T-helper 17 cell (primary cell): ENCODE measurements around the gene SLC17A7. TPM values are rescaled to one million over a fixed set of nuclear protein-coding genes. Genes with fewer than 3 reads are reported as not detected.
"Not testable (repeated sequence)": the region's sequence is repeated elsewhere in the genome, so short reads cannot be mapped to it uniquely, and the experiment has no call there.

ENCODE experiments used
- ATAC-seq: fragments of 150-1000 bp; cut with Tn5 transposase; 2 replicates; pipeline ENCODE4 v1.10.0; 2021; ENCODE audit warnings: mild to moderate bottlenecking, moderate library complexity
- DNase-seq, 3 donors: peaks; one replicate each; pipeline versions ENCODE4 v3.0.0 to v3.0.0-alpha.2; 2020 to 2021
- H3K9me3 ChIP-seq: one replicate; pipeline ENCODE4 v1.7.0; 2013; ENCODE audit warnings: low read length, mild to moderate bottlenecking; ENCODE audit not compliant: control insufficient read depth, poor library complexity, severe bottlenecking
- H3K27ac Mint-ChIP-seq: one replicate; pipeline ENCODE4 v1.8.0; 2022; ENCODE audit warnings: mild to moderate bottlenecking, moderate library complexity, mixed read lengths
- H3K27me3 Mint-ChIP-seq: one replicate; pipeline ENCODE4 v1.8.0; 2022; ENCODE audit warnings: mixed read lengths
- H3K36me3 Mint-ChIP-seq: one replicate; pipeline ENCODE4 v1.8.0; 2022; ENCODE audit warnings: low read depth, mixed read lengths
- H3K4me1 Mint-ChIP-seq: one replicate; pipeline ENCODE4 v1.8.0; 2022; ENCODE audit warnings: mild to moderate bottlenecking, mixed read lengths
- H3K4me3 Mint-ChIP-seq: one replicate; pipeline ENCODE4 v1.8.0; 2022; ENCODE audit warnings: mild to moderate bottlenecking, moderate library complexity, mixed read lengths
- total RNA-seq, 4 donors: library from RNA in 2 of 4; stranded (reverse) in 2 of 4; gene quantifications; one replicate each; pipeline ENCODE4 v1.2.3 and lab custom pipeline; 2022 to 2026

Gene SLC17A7
- total RNA-seq, 2 donors from 2014 or later, result not detected

DNA sequence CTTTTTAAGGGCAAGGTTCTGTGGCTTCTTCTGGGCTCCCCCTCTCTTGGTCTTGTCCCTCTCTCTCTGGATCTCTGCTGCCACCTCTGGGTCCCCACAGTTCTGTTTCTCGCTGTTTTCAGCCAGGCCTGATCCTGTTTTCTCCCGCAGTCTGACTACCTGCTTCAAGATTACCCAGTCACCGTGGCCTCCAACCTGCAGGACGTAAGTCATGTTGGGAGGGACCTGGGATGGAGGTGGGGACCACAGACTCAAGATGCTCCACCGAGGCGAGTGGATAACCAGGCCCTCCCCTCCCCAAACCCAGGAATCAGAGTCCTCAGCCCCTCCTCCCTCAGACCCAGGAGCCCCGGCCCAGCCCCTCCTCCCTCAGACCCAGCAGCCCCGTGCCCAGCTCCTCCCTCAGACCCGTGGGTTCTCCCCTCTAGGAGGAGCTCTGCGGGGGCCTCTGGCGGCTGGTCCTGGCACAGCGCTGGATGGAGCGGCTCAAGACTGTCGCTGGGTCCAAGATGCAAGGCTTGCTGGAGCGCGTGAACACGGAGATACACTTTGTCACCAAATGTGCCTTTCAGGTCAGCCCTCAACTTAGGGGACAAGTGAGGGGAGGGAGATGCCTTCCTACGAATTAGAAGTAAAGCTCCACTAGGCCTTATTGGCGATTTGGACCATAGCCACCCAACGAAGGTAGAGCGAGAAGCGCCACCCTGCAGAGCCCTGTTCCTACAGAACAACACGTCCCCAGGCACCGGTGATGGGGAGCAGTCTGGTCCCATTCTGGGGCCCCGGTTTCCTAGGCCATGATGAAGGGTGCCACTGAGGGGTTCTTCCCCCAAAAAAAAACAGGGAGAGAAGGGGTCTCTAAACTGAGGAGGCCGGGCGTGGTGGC lies 34.9 kb upstream of the SLC17A7 start:
- H3K27ac Mint-ChIP-seq, result peak overlapping the region; percentile 96
- H3K36me3 Mint-ChIP-seq, result peaks cover 19% of the 10 kb centered on the region
- no peaks in the 10 kb centered on the region for H3K27me3 Mint-ChIP-seq
- H3K9me3 ChIP-seq, result no peaks in the 10 kb centered on the region
- H3K4me3 Mint-ChIP-seq, result peak overlapping the region; percentile 100
- ATAC-seq (peak; percentile 48), DNase-seq (peak; percentile 42 to 59 (median 47))
- peaks cover 22% of the 10 kb centered on the region for H3K4me1 Mint-ChIP-seq

DNA sequence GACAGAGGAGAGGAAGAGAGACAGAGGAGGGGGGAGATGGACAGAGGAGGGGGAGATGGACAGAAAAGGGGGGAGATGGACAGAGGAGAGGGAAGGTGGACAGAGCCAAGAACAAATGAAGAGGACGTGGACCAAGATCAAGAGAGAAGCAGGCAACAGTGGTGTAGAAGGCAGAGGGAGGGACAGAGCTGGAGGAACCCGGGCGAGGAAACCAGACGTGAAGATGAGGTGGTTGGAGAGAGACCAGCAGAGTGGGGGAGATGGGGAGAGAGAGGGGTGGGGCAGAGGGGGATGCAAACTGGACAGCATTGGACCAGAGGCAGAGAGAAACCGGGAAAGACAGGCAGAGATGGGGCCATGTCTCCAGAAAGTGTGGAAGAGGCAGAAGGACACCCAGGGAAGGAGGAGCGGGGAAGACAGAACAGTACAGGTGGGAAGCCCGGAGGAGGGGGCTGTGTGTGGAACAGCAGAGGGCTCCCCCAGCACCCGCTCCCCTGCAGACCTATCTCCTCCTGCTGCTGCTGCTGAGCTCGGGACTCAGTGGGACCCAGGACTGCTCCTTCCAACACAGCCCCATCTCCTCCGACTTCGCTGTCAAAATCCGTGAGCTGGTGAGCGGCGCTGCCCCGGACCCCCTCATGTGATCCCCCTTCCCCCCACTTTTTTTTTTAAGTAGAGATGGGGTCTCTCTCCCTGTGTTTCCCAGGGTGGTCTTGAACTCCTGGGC lies 34.0 kb upstream of the SLC17A7 start:
- ATAC-seq, result no peak

DNA sequence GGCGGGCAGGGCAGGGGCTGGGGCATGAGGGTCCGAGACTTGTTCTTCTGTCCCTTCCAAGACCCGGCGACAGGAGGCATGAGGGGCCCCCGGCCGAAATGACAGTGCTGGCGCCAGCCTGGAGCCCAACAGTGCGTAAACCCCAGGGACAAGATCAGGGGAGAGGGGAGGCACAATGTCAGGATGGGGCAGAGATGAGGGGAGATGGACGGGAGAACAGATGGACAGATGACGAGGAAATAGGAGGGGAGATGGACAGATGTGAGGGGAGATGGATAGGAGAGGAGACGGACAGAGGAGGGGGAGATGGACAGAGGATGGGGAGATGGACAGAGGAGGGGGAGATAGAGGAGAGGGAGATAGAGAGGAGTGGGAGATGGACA lies 33.2 kb upstream of the SLC17A7 start:
- Mint-ChIP-seq H3K27me3 (no peaks in the 10 kb centered on the region), H3K27ac (peak overlapping the region; percentile 96), H3K4me1 (peaks cover 28% of the 10 kb centered on the region), H3K4me3 (peak overlapping the region; percentile 100), H3K36me3 (peaks cover 19% of the 10 kb centered on the region)
- H3K9me3 ChIP-seq, result no peaks in the 10 kb centered on the region
- ATAC-seq (no peak), DNase-seq (no peak)

More for the DNA sequence above, 34.0 kb upstream of the SLC17A7 start:
- Mint-ChIP-seq H3K4me1 (peaks cover 24% of the 10 kb centered on the region), H3K36me3 (peaks cover 19% of the 10 kb centered on the region), H3K4me3 (peak overlapping the region; percentile 100), H3K27ac (peak overlapping the region; percentile 96), H3K27me3 (no peaks in the 10 kb centered on the region)
- no peak for DNase-seq
- no peaks in the 10 kb centered on the region for H3K9me3 ChIP-seq

DNA sequence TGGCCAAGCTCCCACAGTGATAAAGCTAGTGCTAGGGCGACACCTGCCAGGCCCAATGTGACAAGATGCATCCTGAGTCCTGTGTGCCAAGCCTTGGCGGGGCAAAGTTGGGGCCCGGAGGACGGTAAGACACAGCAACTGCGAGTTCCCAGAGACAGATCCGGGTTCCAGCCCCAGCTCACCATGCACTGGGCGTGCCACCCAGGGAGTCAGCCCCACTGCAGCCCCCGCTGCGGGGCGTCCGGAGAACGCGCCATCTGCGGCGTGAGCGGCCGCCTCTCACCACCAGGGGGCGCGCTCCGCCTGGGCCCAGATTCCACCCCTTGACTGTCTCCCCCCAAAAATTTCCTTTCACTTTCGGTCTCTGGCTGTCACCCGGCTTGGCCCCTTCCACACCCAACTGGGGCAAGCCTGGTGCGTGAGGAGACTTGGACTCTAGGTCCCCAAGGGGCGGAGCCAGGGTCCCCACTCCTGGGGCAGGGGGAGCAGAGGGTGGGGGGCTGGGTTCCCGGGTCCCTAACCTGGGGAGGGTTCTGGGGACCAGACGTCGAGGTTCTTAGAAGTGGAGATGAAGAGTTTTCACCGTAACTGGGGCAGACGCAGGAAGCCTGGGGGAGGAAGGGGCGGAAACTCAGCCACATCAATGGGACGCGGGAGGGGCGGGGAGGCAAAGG lies 32.7 kb upstream of the SLC17A7 start, which contains the start of gene FLT3LG:
FLT3LG (plus strand) TSS at position 348 of the 674 bp plus-strand sequence. CDS start 425 bp downstream, outside the sequence.
- H3K4me1 Mint-ChIP-seq, result peaks cover 28% of the 10 kb centered on the region
- ATAC-seq (peak; percentile 70), DNase-seq (peak; percentile 87 to 91 (median 90))
- H3K9me3 ChIP-seq, result no peaks in the 10 kb centered on the region
- peak within 1 kb of the TSS; percentile 96 for H3K27ac Mint-ChIP-seq
- peak within 1 kb of the TSS; percentile 100 for H3K4me3 Mint-ChIP-seq
- peaks cover 19% of the 10 kb centered on the region for H3K36me3 Mint-ChIP-seq
- H3K27me3 Mint-ChIP-seq, result no peaks in the 10 kb centered on the region

DNA sequence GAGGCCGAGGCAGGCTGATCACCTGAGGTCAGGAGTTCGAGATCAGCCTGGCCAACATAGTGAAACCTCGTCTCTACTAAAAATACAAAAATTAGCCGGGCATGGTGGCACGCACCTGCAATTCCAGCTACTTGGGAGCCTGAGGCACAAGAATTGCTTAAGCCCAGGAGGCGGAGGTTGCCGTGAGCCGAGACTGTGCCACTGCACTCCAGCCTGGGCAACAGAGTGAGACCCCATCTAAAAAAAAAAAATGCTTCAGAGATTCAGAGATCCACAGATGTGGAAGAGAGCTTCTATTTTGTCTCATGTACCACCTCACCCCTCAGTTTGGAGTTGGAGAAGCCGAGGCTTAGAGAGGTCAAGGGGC lies 32.2 kb upstream of the SLC17A7 start:
- peaks cover 29% of the 10 kb centered on the region for H3K4me1 Mint-ChIP-seq
- not testable (repeated sequence) for H3K27me3 Mint-ChIP-seq, H3K9me3 ChIP-seq, DNase-seq, ATAC-seq
- H3K4me3 Mint-ChIP-seq, result peak overlapping the region; percentile 100
- H3K36me3 Mint-ChIP-seq, result peaks cover 22% of the 10 kb centered on the region
- H3K27ac Mint-ChIP-seq, result peak overlapping the region; percentile 96

DNA sequence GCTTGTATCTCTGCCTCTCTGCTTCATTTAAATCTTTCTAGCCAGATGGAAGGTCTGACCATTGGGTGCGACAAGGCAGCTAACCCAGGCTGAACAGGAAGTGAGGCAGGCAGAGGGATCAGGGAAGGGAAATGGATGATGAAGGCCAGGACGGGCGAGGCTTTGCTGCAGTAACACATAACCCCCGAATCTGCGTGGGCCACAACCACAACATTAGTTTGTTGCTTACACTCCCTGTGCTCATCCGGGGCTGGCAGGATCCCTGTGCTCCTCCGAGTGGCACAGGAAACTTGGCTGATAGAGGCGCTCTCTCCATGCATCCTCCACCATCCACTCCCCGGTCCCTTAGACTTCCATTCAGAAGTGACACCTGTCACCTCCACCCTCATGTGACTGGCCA lies 31.6 kb upstream of the SLC17A7 start:
- Mint-ChIP-seq H3K36me3 (peaks cover 22% of the 10 kb centered on the region), H3K27ac (peak overlapping the region; percentile 96), H3K27me3 (no peaks in the 10 kb centered on the region), H3K4me1 (peaks cover 29% of the 10 kb centered on the region), H3K4me3 (peak overlapping the region; percentile 100)
- no peaks in the 10 kb centered on the region for H3K9me3 ChIP-seq
- DNase-seq (no peak), ATAC-seq (no peak)

DNA sequence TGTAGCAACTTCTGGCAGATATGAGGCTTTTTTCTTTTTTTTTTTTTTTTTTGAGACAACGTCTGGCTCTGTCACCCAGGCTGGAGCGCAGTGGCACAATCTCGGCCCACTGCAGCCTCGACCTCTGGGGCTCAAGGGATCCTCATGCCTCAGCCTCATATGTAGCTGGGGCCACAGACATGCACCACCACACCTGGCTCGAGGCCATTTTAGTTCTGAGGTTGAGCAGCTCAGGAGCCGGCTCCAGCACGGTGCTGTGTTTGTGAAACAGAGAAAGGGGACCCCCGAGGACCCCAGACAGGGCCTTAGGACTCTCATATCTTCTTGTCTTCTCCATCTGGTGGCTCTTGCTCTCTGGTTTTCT lies 29.3 kb upstream of the SLC17A7 start:
- Mint-ChIP-seq H3K4me3 (peak overlapping the region; percentile 80), H3K36me3 (peaks cover 15% of the 10 kb centered on the region), H3K4me1 (peaks cover 20% of the 10 kb centered on the region), H3K27ac (peak overlapping the region; percentile 96), H3K27me3 (no peaks in the 10 kb centered on the region)
- ATAC-seq (no peak), DNase-seq (no peak)
- no peaks in the 10 kb centered on the region for H3K9me3 ChIP-seq

DNA sequence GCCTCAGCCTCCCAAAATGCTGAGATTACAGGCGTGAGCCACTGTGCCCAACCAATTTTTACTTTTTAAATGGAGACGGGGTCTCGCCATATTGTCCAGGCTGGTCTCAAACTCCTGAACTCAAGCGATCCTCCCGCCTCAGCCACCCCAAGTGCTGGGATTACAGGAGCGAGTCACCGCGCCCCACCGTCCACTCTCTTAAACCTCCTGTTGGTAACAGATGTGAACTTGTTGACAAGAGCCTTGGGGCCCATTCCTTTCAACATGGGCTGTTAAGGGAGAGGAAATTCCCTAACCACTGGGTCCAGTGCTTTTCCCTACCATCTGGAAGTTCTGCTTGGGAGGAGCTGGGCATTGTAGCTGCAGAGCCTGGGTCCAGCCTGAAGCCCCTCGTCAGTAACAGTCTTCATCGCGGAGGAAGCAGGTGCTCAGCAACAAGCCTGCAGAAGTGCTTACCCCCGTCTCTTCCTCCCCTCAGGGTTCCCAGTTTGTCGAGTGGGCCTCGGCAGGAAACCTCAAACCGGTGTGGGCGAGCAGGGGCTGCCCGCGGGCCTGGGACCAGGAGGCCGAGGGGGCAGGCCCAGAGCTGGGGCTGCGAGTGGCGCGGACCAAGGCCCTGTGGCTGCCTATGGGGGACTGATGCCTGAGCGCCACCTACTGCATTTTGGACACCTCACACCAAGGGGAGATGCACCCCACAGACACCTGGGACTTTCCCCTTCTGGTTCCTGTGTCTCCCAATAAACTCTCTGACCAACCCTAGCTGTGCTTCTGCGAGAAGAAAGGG lies 28.7 kb upstream of the SLC17A7 start:
- DNase-seq, result peak; percentile 58 to 78 (median 67)
- no peaks in the 10 kb centered on the region for H3K9me3 ChIP-seq
- peaks cover 23% of the 10 kb centered on the region for H3K4me1 Mint-ChIP-seq
- H3K36me3 Mint-ChIP-seq, result peaks cover 11% of the 10 kb centered on the region
- peak overlapping the region; percentile 96 for H3K27ac Mint-ChIP-seq
- H3K4me3 Mint-ChIP-seq, result peak overlapping the region; percentile 80
- no peaks in the 10 kb centered on the region for H3K27me3 Mint-ChIP-seq
- ATAC-seq, result peak; percentile 54

DNA sequence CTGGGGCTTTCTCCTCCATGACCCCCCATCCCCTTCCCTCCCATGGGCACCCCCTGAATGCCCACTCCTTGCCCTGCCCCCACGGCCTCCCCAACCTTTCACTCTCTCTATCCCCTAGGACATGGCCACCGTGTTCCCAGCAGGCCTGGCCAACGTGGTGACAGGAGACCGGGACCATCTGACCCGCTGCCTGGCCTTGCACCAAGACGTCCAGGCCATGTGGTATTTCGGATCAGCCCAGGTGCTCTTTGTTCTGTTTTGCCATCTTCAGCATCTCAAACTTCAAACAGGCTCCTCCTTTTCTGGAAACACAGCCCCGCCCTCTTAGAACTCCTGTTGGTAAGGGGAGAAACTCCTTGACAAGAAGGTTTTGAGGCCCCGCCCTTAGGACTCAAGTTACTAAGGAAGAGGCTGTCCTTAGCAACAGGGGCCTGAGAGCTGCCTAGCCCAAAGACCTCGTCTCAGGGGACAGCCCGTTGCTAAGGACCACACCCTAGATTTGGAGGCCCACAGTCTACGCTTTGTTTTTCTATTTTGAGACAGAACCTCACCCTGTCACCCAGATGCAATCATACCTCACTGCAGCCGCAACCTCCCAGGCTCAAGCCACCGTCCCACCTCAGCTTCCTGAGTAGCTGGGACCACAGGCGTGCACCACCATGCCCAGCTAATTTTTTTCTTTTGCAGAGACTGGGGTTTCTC lies 27.6 kb upstream of the SLC17A7 start:
- DNase-seq (peak; percentile 67 to 86 (median 85)), ATAC-seq (peak; percentile 83)
- Mint-ChIP-seq H3K27me3 (no peaks in the 10 kb centered on the region), H3K4me1 (peaks cover 23% of the 10 kb centered on the region), H3K36me3 (peaks cover 3% of the 10 kb centered on the region), H3K27ac (peak overlapping the region; percentile 96), H3K4me3 (peak overlapping the region; percentile 88)
- no peaks in the 10 kb centered on the region for H3K9me3 ChIP-seq

DNA sequence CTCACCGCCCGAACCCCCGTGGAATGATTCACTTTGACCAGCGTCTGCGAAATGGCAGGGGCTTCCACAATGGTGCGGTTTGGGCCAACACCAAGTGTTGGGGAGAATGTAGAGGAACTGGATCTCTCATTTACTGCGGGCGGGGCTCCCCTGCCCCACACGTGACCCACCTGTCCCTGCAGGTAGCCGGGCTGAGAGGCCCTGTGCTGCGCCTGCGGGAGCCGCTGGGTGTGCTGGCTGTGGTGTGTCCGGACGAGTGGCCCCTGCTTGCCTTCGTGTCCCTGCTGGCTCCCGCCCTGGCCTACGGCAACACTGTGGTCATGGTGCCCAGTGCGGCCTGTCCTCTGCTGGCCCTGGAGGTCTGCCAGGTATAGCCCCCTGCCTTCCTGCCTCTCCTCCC lies 26.9 kb upstream of the SLC17A7 start:
- H3K9me3 ChIP-seq, result no peaks in the 10 kb centered on the region
- H3K27me3 Mint-ChIP-seq, result no peaks in the 10 kb centered on the region
- H3K4me3 Mint-ChIP-seq, result no peak overlapping the region
- H3K36me3 Mint-ChIP-seq, result peaks cover 3% of the 10 kb centered on the region
- peak overlapping the region; percentile 96 for H3K27ac Mint-ChIP-seq
- DNase-seq (no peak), ATAC-seq (no peak)
- H3K4me1 Mint-ChIP-seq, result peaks cover 21% of the 10 kb centered on the region

DNA sequence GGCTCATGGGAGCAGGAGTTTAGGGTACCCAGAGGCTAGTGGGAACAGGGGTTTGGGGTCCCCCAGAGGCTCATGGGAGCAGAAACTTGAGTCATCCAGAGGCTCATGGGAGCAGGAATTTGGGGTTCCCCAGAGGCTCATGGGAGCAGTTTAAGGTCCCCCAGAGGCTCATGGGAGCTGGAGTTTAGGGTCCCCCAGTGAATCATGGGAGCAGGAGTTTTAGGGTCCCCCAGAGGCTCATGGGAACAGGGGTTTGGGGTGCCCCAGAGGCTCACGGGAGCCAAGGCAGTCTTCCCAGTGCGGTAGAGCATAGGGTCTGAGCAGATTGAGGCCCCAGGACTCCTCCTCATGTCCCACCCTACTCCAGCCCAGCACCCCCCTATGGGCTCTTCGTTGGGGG lies 24.0 kb upstream of the SLC17A7 start:
- Mint-ChIP-seq H3K27me3 (no peaks in the 10 kb centered on the region), H3K4me3 (no peak overlapping the region), H3K36me3 (peaks cover 3% of the 10 kb centered on the region), H3K4me1 (peaks cover 14% of the 10 kb centered on the region), H3K27ac (peak overlapping the region; percentile 91)
- ATAC-seq, result no peak
- H3K9me3 ChIP-seq, result no peaks in the 10 kb centered on the region
- no peak for DNase-seq
